Stimulated activated CD4-positive, alpha-beta T cell treated with anti-CD3 and anti-CD28 coated beads, Interleukin-2, amount 100 ng/mL, for 48 hours (primary cell): Measurements from ENCODE around the gene MAP3K12.
A peak's percentile ranks its signal among the peaks of the same experiment; 100 is the strongest.
"Not testable (repeated sequence)": the region's sequence is repeated elsewhere in the genome, so short reads cannot be mapped to it uniquely, and the experiment has no call there.

Experiments
- DNase-seq, 2 donors: peaks; one replicate each; pipeline ENCODE4 v3.0.0-alpha.2; 2020

Gene MAP3K12

GRCh38 chr12:53465679-53466078 lies 33.6 kb downstream of the MAP3K12 start:
- no peak for DNase-seq

- no peak for DNase-seq
Observed at GRCh38 chr12:53464685-53465418, 34.4 kb downstream of the MAP3K12 start.

GRCh38 chr12:53463802-53464560 lies 35.3 kb downstream of the MAP3K12 start:
- no peak for DNase-seq

GRCh38 chr12:53462935-53463334 lies 36.3 kb downstream of the MAP3K12 start:
- no peak for DNase-seq

GRCh38 chr12:53461591-53461990 lies 37.7 kb downstream of the MAP3K12 start:
- DNase-seq: no peak

- DNase-seq: no peak
Observed at GRCh38 chr12:53461059-53461458, 38.2 kb downstream of the MAP3K12 start.

- DNase-seq: no peak
Observed at GRCh38 chr12:53459097-53459496, 40.2 kb downstream of the MAP3K12 start.

- no peak for DNase-seq
Observed at GRCh38 chr12:53456654-53457366, 42.4 kb downstream of the MAP3K12 start.

GRCh38 chr12:53454707-53455106 lies 44.6 kb downstream of the MAP3K12 start:
- no peak for DNase-seq

GRCh38 chr12:53453953-53454640 lies 45.2 kb downstream of the MAP3K12 start:
- no peak for DNase-seq

GRCh38 chr12:53452159-53453077 lies 46.8 kb downstream of the MAP3K12 start:
- peak; percentile 60 to 62 for DNase-seq

GRCh38 chr12:53451661-53452158 lies 47.5 kb downstream of the MAP3K12 start, which contains the start of gene PCBP2:
PCBP2 (plus strand) TSS chr12:53452102; CDS start chr12:53454801, 2,699 bp downstream.
- DNase-seq: peak; percentile 92 to 94

- no peak for DNase-seq
Observed at GRCh38 chr12:53450936-53451335, 48.3 kb downstream of the MAP3K12 start.

GRCh38 chr12:53444593-53445325 lies 54.5 kb downstream of the MAP3K12 start:
- not testable (repeated sequence) for DNase-seq

- no peak for DNase-seq
Observed at GRCh38 chr12:53443955-53444354, 55.3 kb downstream of the MAP3K12 start.

- peak; percentile 98 to 99 for DNase-seq
Observed at GRCh38 chr12:53441040-53441833, 58.0 kb downstream of the MAP3K12 start, which contains the start of gene PRR13. PRR13 (plus strand) TSS chr12:53441734; CDS start chr12:53442715, 981 bp downstream.

GRCh38 chr12:53439582-53439981 lies 59.7 kb downstream of the MAP3K12 start:
- not testable (repeated sequence) for DNase-seq

- not testable (repeated sequence) for DNase-seq
Observed at GRCh38 chr12:53435326-53435725, 63.9 kb downstream of the MAP3K12 start.

GRCh38 chr12:53431187-53431586 lies 68.1 kb downstream of the MAP3K12 start:
- no peak for DNase-seq

GRCh38 chr12:53430116-53430515 lies 69.1 kb downstream of the MAP3K12 start:
- DNase-seq: no peak
